PC-9 (cell line): ENCODE results near the gene NMNAT2. TPM values are rescaled to one million over a fixed set of nuclear protein-coding genes. Genes with fewer than 3 reads are reported as not detected.

ENCODE experiments used
- BruUV-seq: library from RNA; stranded (reverse); fragments of 400-500 nt; replicated peaks from 2 replicates; lab custom pipeline; 2021; lab: Mats Ljungman, UMichigan
- CTCF ChIA-PET: fragments of 300-600 bp; sonication (Branson Sonifier 250); formaldehyde crosslinking; loops from one replicate; lab custom pipeline; 2022; ENCODE audit warnings: antibody characterized with exemption; lab: Charles Lee
- POLR2A ChIA-PET: fragments of 300-600 bp; sonication (Branson Sonifier 250); formaldehyde crosslinking; loops from one replicate; lab custom pipeline; 2022; ENCODE audit warnings: antibody characterized with exemption; ENCODE audit not compliant: unreplicated experiment; lab: Charles Lee
- DNase-seq, 2 experiments: peaks; one replicate each; pipeline versions ENCODE4 v3.0.0 to v3.0.0-alpha.2; 2015 to 2022; ENCODE audit warnings: mixed read lengths in 1 of 2
- H2AFZ ChIP-seq: fragments of 200-600 bp; sonication (generic); 2 replicates; pipeline ENCODE4 v1.8.1; 2017; ENCODE audit warnings: antibody characterized with exemption
- H3F3A ChIP-seq: fragments of 200-600 bp; sonication (generic); 2 replicates; pipeline ENCODE4 v1.8.1; 2017; ENCODE audit warnings: antibody characterized with exemption, mild to moderate bottlenecking, low read depth; ENCODE audit not compliant: insufficient read depth
- H3K27ac ChIP-seq: fragments of 200-600 bp; sonication (generic); 2 replicates; pipeline ENCODE4 v1.6.1; 2016; ENCODE audit warnings: mixed run types
- H3K27me3 ChIP-seq: fragments of 200-600 bp; sonication (generic); 2 replicates; pipeline ENCODE4 v1.6.1; 2016; ENCODE audit warnings: low read depth, mixed run types; ENCODE audit not compliant: insufficient read depth
- H3K36me3 ChIP-seq: fragments of 200-600 bp; sonication (generic); 2 replicates; pipeline ENCODE4 v1.6.1; 2016; ENCODE audit warnings: low read depth, mixed run types
- H3K4me1 ChIP-seq: fragments of 200-600 bp; sonication (generic); replicated peaks from 2 replicates; pipeline ENCODE4 v1.6.1; 2016; ENCODE audit warnings: mixed run types; ENCODE audit not compliant: insufficient read depth
- H3K4me2 ChIP-seq: fragments of 200-600 bp; sonication (generic); 2 replicates; pipeline ENCODE4 v1.6.1; 2017; ENCODE audit warnings: mixed run types
- H3K4me3 ChIP-seq: fragments of 200-600 bp; sonication (generic); 2 replicates; pipeline ENCODE4 v1.6.1; 2016; ENCODE audit warnings: mixed run types
- H3K79me2 ChIP-seq: fragments of 200-600 bp; sonication (generic); 2 replicates; pipeline ENCODE4 v1.6.1; 2017; ENCODE audit warnings: low read depth, mixed run types
- H3K9me2 ChIP-seq: fragments of 200-600 bp; sonication (generic); 2 replicates; pipeline ENCODE4 v1.8.1; 2017; ENCODE audit warnings: mild to moderate bottlenecking; ENCODE audit not compliant: insufficient read depth
- H3K9me3 ChIP-seq: fragments of 200-600 bp; sonication (generic); 2 replicates; pipeline ENCODE4 v1.8.1; 2016; ENCODE audit warnings: low read depth; ENCODE audit not compliant: insufficient read depth
- H4K20me1 ChIP-seq: fragments of 200-600 bp; sonication (generic); 2 replicates; pipeline ENCODE4 v1.8.1; 2017; ENCODE audit not compliant: insufficient read depth
- CTCF ChIP-seq: fragments of 200-600 bp; sonication (generic); conservative IDR thresholded peaks from 2 replicates; pipeline ENCODE4 v1.6.1; 2017; ENCODE audit warnings: mixed run types, antibody characterized with exemption, mild to moderate bottlenecking, moderate library complexity
- EZH2 ChIP-seq: fragments of 200-600 bp; sonication (generic); IDR thresholded peaks from 2 replicates; pipeline ENCODE4 v1.8.0; 2017; ENCODE audit warnings: antibody characterized with exemption, low read depth
- intact Hi-C: fragments of 100-400 bp; cut with micrococcal nuclease; formaldehyde crosslinking; loops from one replicate; pipeline ENCODE4 v1.10.0; 2022; ENCODE audit not compliant: unreplicated experiment
- total RNA-seq: library from RNA; stranded (reverse); gene quantifications from 2 replicates; pipeline ENCODE4 v1.2.3, GENCODE V29; 2021

The NMNAT2 gene
- total RNA-seq, 1 experiment from 2014 or later: 29.2 TPM

DNA sequence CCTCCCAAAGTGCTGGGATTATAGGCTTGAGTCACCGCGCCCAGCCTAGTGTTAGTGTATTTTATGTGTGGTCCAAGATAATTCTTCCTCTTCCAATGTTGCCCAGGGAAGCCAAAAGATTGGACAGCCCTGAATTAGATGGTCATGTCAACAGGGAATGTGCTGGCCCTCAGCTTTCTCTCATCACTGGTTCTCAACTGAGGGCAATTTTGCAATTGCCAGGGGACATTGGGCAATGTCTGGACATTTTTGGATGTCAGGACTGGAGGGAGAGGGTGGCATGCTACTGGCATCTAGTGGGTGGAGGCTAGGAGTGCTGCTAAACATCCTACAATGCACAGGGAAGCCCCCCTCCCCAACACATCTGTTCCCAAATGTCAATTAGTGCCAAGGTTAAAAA, 137.1 kb downstream of the NMNAT2 start:
- DNase-seq: peak in 1 of 2 experiments; percentile 30

DNA sequence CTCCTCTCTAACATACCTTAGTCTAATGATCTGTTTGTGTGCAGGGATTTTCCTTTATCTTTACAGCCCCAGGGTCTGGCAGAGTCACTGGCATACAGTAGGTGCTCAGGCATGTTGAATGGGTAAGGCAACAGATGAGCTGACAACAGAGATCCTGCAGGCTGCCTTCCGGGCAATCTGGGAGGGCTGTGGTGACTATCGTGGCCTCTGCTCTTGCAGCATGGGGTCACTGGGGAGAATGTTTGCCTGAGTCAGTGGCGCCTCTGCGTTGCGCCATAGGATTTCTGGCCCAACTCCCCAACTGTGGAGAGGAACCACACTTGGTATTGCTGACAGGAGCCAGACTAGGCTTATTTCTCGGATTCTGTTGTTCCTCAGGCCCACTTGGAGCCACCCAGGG, 138.3 kb downstream of the NMNAT2 start:
- no peaks in the 10 kb centered on the region for H4K20me1 ChIP-seq
- H3K9me2 ChIP-seq: no peaks in the 10 kb centered on the region
- peaks cover 61% of the 10 kb centered on the region for H3K4me1 ChIP-seq
- H3K4me2 ChIP-seq: peak overlapping the region; percentile 57
- BruUV-seq: TSS peak; percentile 66
- H3K27ac ChIP-seq: peak overlapping the region; percentile 96
- H3K79me2 ChIP-seq: 0 out of 2 replicates have a peak, but pooled peaks cover 3% of the 10 kb centered on the region
- H3K9me3 ChIP-seq: no peaks in the 10 kb centered on the region
- ChIA-PET POLR2A (interaction anchor here (1.8 kb wide), 1 partner anchor 45 kb away, joined by 12 read pairs; no protein-coding TSS in a partner anchor), CTCF (interaction anchor here (0.6 to 1.5 kb wide), 3 partner anchors 39 to 249 kb away, joined by 3 to 12 read pairs (median 6); no protein-coding TSS in a partner anchor)
- intact Hi-C loops: loop anchor here (1.0 to 10.0 kb wide), 6 partner anchors 46 to 1195 kb away; partner anchors contain the start of gene LAMC1
- peak; percentile 65 to 82 for DNase-seq
- no peak overlapping the region for H2AFZ ChIP-seq
- no peak overlapping the region for H3K4me3 ChIP-seq
- H3K27me3 ChIP-seq: no peaks in the 10 kb centered on the region
- no peaks in the 10 kb centered on the region for H3K36me3 ChIP-seq
- TF ChIP-seq EZH2 (no peak), CTCF (no peak)
- peaks cover 41% of the 10 kb centered on the region for H3F3A ChIP-seq

More for the DNA sequence above, 137.1 kb downstream of the NMNAT2 start:
- H3K4me1 ChIP-seq: peaks cover 59% of the 10 kb centered on the region
- H3K9me3 ChIP-seq: no peaks in the 10 kb centered on the region
- ChIA-PET POLR2A (interaction anchor here (0.6 kb wide), 1 partner anchor 354 kb away, joined by 4 read pairs; the partner anchor contains the start of gene ARPC5), CTCF (interaction anchor here (0.9 to 1.5 kb wide), 2 partner anchors 37 to 318 kb away, joined by 3 read pairs; no protein-coding TSS in a partner anchor)
- peak overlapping the region; percentile 45; the same call in 1 of the 2 replicates for H3K27ac ChIP-seq
- H3K79me2 ChIP-seq: 0 out of 2 replicates have a peak, but pooled peaks cover 3% of the 10 kb centered on the region
- no peaks in the 10 kb centered on the region for H3K9me2 ChIP-seq
- TF ChIP-seq EZH2: no peak
- no peak for TF ChIP-seq CTCF
- no peak overlapping the region for H3K4me3 ChIP-seq
- no peak overlapping the region for H2AFZ ChIP-seq
- no peaks in the 10 kb centered on the region for H4K20me1 ChIP-seq
- H3K4me2 ChIP-seq: no peak overlapping the region
- H3K36me3 ChIP-seq: no peaks in the 10 kb centered on the region
- BruUV-seq: no TSS peak
- intact Hi-C loops: loop anchor here (1.0 to 5.0 kb wide), 7 partner anchors 37 to 404 kb away; partner anchors contain the start of gene SMG7
- H3F3A ChIP-seq: peaks cover 40% of the 10 kb centered on the region
- H3K27me3 ChIP-seq: no peaks in the 10 kb centered on the region

GRCh38 chr1:183278739-183279591, 139.2 kb downstream of the NMNAT2 start:
- intact Hi-C loops: loop anchor here (1.0 to 10.0 kb wide), 3 partner anchors 45 to 1194 kb away; partner anchors contain the start of gene LAMC1
- H3F3A ChIP-seq: peaks cover 41% of the 10 kb centered on the region
- H3K27ac ChIP-seq: peak overlapping the region; percentile 96
- BruUV-seq: TSS peak; percentile 52
- ChIA-PET CTCF (interaction anchor here (0.5 to 2.3 kb wide), 5 partner anchors 27 to 310 kb away, joined by 3 to 9 read pairs (median 3); no protein-coding TSS in a partner anchor), POLR2A (interaction anchor here (0.5 to 1.8 kb wide), 3 partner anchors 44 to 431 kb away, joined by 3 to 12 read pairs (median 4); no protein-coding TSS in a partner anchor)
- no peak overlapping the region for H2AFZ ChIP-seq
- peak overlapping the region; percentile 57 for H3K4me2 ChIP-seq
- DNase-seq: peak; percentile 70 to 88
- H3K79me2 ChIP-seq: 0 out of 2 replicates have a peak, but pooled peaks cover 3% of the 10 kb centered on the region
- no peaks in the 10 kb centered on the region for H3K36me3 ChIP-seq
- peaks cover 66% of the 10 kb centered on the region for H3K4me1 ChIP-seq
- no peak overlapping the region for H3K4me3 ChIP-seq
- H3K9me2 ChIP-seq: no peaks in the 10 kb centered on the region
- no peaks in the 10 kb centered on the region for H4K20me1 ChIP-seq
- TF ChIP-seq CTCF (no peak), EZH2 (no peak)
- no peaks in the 10 kb centered on the region for H3K27me3 ChIP-seq
- H3K9me3 ChIP-seq: no peaks in the 10 kb centered on the region
